ENCODE data around the gene MYO1D. TPM values are rescaled to one million over a fixed set of nuclear protein-coding genes. Genes with fewer than 3 reads are reported as not detected.
"Not testable (repeated sequence)": the region's sequence is repeated elsewhere in the genome, so short reads cannot be mapped to it uniquely, and the experiment has no call there.

The MYO1D gene
- total RNA-seq, 4 donors from 2014 or later: 60.4 to 89.0 (median 82.5) TPM

GRCh38 chr17:32525122-32525521 is 351.8 kb downstream of the MYO1D start:
- intact Hi-C loops (cut with DNase I; ENCODE audit: low total_unique reads): no loop called here
- whole genome bisulfite sequencing, 2 donors: 45 to 58% methylated on average over 4 of the region's 4 CpGs
- no peak overlapping the region for H3K4me3 ChIP-seq (ENCODE audit: low read depth, poor library complexity, severe bottlenecking)
- no peak for DNase-seq (ENCODE audit: low spot score in 2 of 2)
- no peak for TF ChIP-seq POLR2A (IDR thresholded peaks at IDR 0.05)
- TF ChIP-seq CTCF (IDR thresholded peaks at IDR 0.05): no peak

DNA sequence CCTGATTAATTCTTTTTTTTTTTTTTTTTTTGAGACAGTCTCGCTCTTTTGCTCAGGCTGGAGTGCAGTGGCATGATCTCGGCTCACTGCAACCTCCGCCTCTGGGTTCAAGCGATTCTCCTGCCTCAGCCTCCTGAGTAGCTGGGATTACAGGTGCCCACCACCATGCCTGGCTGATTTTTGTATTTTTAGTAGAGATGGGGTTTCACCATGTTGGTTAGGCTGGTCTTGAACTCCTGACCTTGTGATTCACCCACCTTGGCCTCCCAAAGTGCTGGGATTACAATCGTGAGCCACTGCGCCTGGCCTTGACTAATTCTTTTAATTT is 352.4 kb downstream of the MYO1D start:
- DNase-seq (ENCODE audit: low spot score in 2 of 2); H3K4me3 ChIP-seq (ENCODE audit: low read depth, poor library complexity, severe bottlenecking); intact Hi-C loops (cut with DNase I; ENCODE audit: low total_unique reads): not testable (repeated sequence)
- 85 to 97% methylated on average over 6 of the region's 6 CpGs for WGBS, 2 donors

DNA sequence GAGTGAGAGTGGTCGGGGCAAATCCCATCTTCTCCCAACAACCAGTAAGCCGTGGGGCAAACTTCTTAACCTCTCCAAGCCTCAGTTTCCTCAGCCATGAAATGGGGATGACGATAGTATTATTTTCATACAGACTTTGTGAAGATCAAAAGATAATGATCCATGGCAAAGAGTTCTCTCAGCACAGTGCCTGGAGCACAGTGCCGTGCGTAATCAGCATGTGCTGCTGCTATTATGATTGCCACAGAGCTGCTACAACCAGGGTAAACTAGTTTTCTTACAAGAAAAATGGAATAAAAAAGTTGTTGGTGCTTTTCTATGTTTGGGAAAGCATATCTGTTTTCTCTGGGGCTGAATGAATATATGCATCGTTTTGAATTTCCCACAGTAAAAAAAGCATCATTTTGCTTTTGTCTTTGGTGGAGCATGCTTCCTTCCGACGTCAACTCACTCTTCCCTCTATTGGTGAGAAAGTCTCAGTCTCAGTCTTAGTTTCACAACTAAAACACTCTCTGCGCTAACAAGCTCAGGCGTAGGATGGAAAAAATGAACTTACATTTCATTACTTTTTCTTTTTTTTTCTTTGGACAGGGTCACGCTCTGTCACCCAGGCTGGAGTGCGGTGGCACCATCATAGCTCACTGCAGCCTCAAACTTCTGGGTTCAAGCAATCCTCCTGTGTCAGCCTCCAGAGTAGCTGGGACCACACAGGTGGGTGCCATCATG is 352.9 kb downstream of the MYO1D start:
- no peak for TF ChIP-seq POLR2A (IDR thresholded peaks at IDR 0.05)
- TF ChIP-seq CTCF (IDR thresholded peaks at IDR 0.05): no peak
- intact Hi-C loops (cut with DNase I; ENCODE audit: low total_unique reads): no loop called here
- 80% methylated on average over 12 of the region's 12 CpGs for WGBS, 2 donors
- no peak overlapping the region for H3K4me3 ChIP-seq (ENCODE audit: low read depth, poor library complexity, severe bottlenecking)
- DNase-seq (ENCODE audit: low spot score in 2 of 2): no peak

DNA sequence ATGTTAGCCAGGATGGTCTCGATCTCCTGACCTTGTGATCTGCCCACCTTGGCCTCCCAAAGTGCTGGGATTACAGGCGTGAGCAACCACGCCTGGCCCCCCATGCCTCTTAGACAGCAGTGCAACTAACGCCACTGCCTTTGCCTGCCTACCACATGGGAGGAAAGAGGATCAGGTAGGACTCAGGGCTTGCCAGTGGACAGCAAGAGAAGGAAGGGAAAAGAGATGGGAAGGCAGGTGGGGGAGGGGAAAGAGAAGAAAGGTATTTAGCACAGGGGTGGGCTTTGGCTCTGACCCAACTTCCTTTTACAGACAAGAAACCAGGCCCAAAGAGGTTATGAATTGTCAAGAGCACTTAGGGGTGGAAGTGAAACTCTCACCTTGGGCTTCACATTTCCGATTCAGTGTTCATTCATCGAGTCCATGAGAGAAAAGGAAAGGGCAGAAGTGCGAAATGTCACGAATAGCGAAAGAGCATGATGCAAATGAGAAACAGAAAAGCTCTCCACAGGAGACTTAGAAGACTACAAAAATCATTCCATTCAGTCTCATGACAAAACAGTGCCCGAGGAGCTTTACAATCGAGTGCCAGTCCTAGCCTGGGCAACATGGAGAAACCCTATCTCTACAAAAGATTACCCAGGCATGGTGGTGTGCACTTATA is 353.8 kb downstream of the MYO1D start:
- H3K4me3 ChIP-seq (ENCODE audit: low read depth, poor library complexity, severe bottlenecking): no peak overlapping the region
- no peak for DNase-seq (ENCODE audit: low spot score in 2 of 2)
- WGBS, 2 donors: 79 to 86% methylated on average over 11 of the region's 11 CpGs
- intact Hi-C loops (cut with DNase I; ENCODE audit: low total_unique reads): no loop called here
- TF ChIP-seq CTCF (IDR thresholded peaks at IDR 0.05) (no peak), POLR2A (IDR thresholded peaks at IDR 0.05) (no peak)

DNA sequence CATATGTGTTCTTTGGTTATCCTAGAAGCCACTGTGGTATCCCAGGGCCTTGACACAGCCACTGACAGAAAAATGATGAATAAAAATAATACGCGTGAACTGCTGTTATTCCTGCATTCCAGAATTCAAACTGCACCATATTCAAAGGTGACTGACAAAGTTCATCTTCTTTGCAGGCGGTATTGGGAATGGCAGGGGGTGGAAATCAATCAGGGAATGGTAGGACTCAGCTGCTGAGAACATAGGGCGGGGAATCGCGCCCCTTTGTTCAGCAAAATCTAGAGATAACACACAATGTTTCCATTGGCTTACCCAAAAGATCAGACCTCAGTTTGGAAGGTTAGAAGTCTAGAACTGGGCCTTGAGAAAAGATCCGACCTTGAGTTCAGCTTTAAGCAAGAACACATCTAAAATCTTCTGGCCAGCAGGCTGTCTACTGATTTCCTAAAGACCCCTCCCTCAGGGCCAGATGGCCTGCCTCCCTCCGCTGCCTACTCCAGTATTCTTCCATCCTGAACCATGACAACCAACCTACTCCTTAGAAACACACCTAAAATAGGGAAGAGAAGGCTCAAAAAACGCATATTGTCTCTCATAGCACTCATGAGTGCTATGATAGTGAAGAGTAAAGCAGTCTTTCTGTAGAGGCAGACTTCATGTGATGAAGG is 356.1 kb downstream of the MYO1D start:
- TF ChIP-seq CTCF (IDR thresholded peaks at IDR 0.05) (no peak), POLR2A (IDR thresholded peaks at IDR 0.05) (no peak)
- intact Hi-C loops (cut with DNase I; ENCODE audit: low total_unique reads): no loop called here
- no peak for DNase-seq (ENCODE audit: low spot score in 2 of 2)
- WGBS, 2 donors: 97 to 98% methylated on average over 9 of the region's 9 CpGs
- no peak overlapping the region for H3K4me3 ChIP-seq (ENCODE audit: low read depth, poor library complexity, severe bottlenecking)

DNA sequence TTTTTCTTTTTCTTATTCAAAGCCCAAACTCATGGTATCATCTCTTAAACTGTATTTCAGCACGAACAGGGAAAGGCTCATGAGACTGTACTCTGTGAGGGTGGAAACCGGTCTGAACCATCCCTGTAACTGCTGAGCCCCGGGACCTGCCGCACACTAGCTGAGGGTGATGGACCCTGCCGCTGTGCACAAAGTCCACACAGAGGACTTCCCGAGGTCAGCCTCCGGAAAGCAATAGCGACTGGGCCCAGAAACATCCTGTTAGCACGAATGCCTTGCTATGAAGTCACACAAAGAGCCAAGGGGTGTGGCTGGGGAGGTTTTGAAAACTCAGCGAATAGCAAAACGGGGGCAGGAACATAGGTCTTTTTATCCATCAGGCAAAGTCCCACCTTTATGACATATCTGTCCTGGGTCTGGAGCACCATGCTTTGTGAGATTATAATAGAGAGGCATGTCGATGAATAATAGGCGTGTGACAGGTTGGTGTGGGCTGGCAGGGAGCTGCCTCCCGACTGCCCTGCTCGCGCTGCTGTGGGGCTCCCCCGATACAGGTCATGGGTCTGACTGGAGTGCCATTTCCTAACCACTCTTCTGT is 356.7 kb downstream of the MYO1D start:
- no peak overlapping the region for H3K4me3 ChIP-seq (ENCODE audit: low read depth, poor library complexity, severe bottlenecking)
- 46 to 48% methylated on average over 17 of the region's 17 CpGs for WGBS, 2 donors
- intact Hi-C loops (cut with DNase I; ENCODE audit: low total_unique reads): no loop called here
- TF ChIP-seq POLR2A (IDR thresholded peaks at IDR 0.05): no peak
- no peak for TF ChIP-seq CTCF (IDR thresholded peaks at IDR 0.05)
- DNase-seq (ENCODE audit: low spot score in 2 of 2): no peak
